HCEC 1CT (cell line): Measurements from ENCODE around the gene TMEM26.

ENCODE experiments used
- DNase-seq: peaks from one replicate; pipeline ENCODE4 v3.0.0-alpha.2; 2017

Gene TMEM26

GRCh38 chr10:61458031-61458430 is 4.8 kb upstream of the TMEM26 start:
- no peak for DNase-seq

GRCh38 chr10:61456095-61456789 is 3.1 kb upstream of the TMEM26 start:
- DNase-seq, result no peak

- no peak for DNase-seq
Measured at GRCh38 chr10:61455656-61456055, 2.5 kb upstream of the TMEM26 start.

- DNase-seq, result no peak
Measured at GRCh38 chr10:61454541-61454940, 1.4 kb upstream of the TMEM26 start.

GRCh38 chr10:61452151-61452651 is 980 bp downstream of the TMEM26 start:
- no peak for DNase-seq

GRCh38 chr10:61451357-61451756 is 1.8 kb downstream of the TMEM26 start:
- no peak for DNase-seq

- no peak for DNase-seq
Measured at GRCh38 chr10:61448841-61449600, 4.2 kb downstream of the TMEM26 start.

- DNase-seq, result no peak
Measured at GRCh38 chr10:61448091-61448490, 5.1 kb downstream of the TMEM26 start.

- no peak for DNase-seq
Measured at GRCh38 chr10:61439058-61439609, 14.0 kb downstream of the TMEM26 start.

- peak; percentile 39 for DNase-seq
Measured at GRCh38 chr10:61438141-61438988, 14.8 kb downstream of the TMEM26 start.

GRCh38 chr10:61423178-61423577 is 30.0 kb downstream of the TMEM26 start:
- no peak for DNase-seq

- no peak for DNase-seq
Measured at GRCh38 chr10:61417661-61418060, 35.5 kb downstream of the TMEM26 start.

GRCh38 chr10:61415824-61416223 is 37.4 kb downstream of the TMEM26 start:
- DNase-seq, result no peak

- DNase-seq, result no peak
Measured at GRCh38 chr10:61411706-61412105, 41.5 kb downstream of the TMEM26 start.

- no peak for DNase-seq
Measured at GRCh38 chr10:61410353-61411070, 42.7 kb downstream of the TMEM26 start.

- no peak for DNase-seq
Measured at GRCh38 chr10:61409157-61409556, 44.0 kb downstream of the TMEM26 start.

- no peak for DNase-seq
Measured at GRCh38 chr10:61408105-61408504, 45.1 kb downstream of the TMEM26 start.

- DNase-seq, result no peak
Measured at GRCh38 chr10:61406736-61407135, 46.4 kb downstream of the TMEM26 start.

GRCh38 chr10:61406242-61406641 is 46.9 kb downstream of the TMEM26 start:
- no peak for DNase-seq

GRCh38 chr10:61404751-61405150 is 48.4 kb downstream of the TMEM26 start:
- DNase-seq, result peak; percentile 63

GRCh38 chr10:61400524-61400923 is 52.7 kb downstream of the TMEM26 start:
- no peak for DNase-seq

GRCh38 chr10:61399406-61399805 is 53.8 kb downstream of the TMEM26 start:
- DNase-seq, result peak; percentile 26
